Colonic mucosa (tissue), 4 donors: ENCODE data around the gene C1orf35. TPM values are rescaled to one million over a fixed set of nuclear protein-coding genes. Genes with fewer than 3 reads are reported as not detected.

Experiments used
- DNase-seq: peaks from one replicate; pipeline ENCODE4 v3.0.0-alpha.2; 2020
- H3K27ac ChIP-seq: fragments of 200-600 bp; one replicate; pipeline ENCODE4 v1.8.0; 2021
- H3K27me3 ChIP-seq: fragments of 200-600 bp; one replicate; pipeline ENCODE4 v1.8.0; 2021
- H3K36me3 ChIP-seq: fragments of 200-600 bp; one replicate; pipeline ENCODE4 v1.8.0; 2021
- H3K4me1 ChIP-seq: fragments of 200-600 bp; one replicate; pipeline ENCODE4 v1.8.0; 2021; ENCODE audit warnings: mild to moderate bottlenecking
- H3K4me3 ChIP-seq: fragments of 200-600 bp; one replicate; pipeline ENCODE4 v1.8.0; 2021
- H3K9ac ChIP-seq, 2 donors: one replicate each; pipeline ENCODE4 v1.7.0; 2013; ENCODE audit warnings: control low read depth in 2 of 2, low read depth in 2 of 2, low read length in 2 of 2
- H3K9me3 ChIP-seq: fragments of 200-600 bp; one replicate; pipeline ENCODE4 v1.8.0; 2021
- intact Hi-C: fragments of 100-400 bp; cut with DNase I; formaldehyde crosslinking; loops from one replicate; pipeline ENCODE4 v1.14.1; 2022
- total RNA-seq, 2 donors: library from RNA; stranded (reverse); fragmentation: NEBNext Ultra II Directional in 1 of 2; extraction: Animal tissue kit (Norgen Biotek cat#: 25700) in 1 of 2; gene quantifications; one replicate each; pipeline ENCODE4 v1.2.1, GENCODE V29; 2021
- TF ChIP-seq, protein P1 (sequence below): fragments of 200-600 bp; IDR thresholded peaks from one replicate; pipeline ENCODE4 v1.8.0; 2022; ENCODE audit warnings: antibody characterized with exemption, mild to moderate bottlenecking
- donor health status: healthy.
- donor health status: DM: no; HTN: no; CAD: no.
- donor health status: DM: no; HTN: no; CAD: no.

C1orf35 gene
- total RNA-seq, 2 donors from 2014 or later = 14.9 to 26.4 TPM

DNA sequence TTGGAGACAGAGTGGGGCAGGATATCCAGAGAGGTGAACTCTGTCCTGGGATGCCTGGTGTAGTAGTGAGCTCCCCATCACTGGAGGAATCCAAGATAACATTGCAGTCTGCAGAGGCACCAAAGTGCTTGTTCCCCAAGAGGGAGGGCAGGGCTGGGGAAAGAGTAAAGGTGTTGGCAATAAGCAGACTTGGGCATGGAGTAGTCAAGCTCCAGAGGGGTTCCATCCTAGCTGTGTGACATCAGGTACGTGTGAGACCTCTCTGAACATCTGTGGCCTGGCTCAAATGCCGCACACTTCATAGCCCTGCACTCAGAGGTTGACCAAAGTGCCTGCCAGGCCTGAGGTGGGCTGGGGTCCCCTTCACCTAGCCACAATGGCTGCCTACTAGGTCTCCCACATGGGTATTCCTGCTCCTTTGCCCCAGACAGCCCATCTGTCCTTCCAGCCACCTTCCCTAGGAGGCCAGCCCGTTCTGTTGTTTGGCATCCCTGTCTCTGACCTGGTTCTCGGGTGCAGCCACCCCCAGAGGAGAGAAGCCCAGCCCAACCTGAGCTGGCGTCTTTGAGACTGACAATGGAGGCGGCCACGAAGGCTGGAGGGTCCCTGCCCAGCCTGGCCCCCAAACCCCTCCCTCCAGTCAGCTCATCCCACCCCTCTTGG lies 23.4 kb downstream of the C1orf35 start:
- Histone ChIP-seq H3K4me1 (peaks cover 14% of the 10 kb centered on the region), H3K27me3 (no peaks in the 10 kb centered on the region), H3K36me3 (no peaks in the 10 kb centered on the region), H3K9me3 (no peaks in the 10 kb centered on the region), H3K9ac (no peak overlapping the region), H3K27ac (no peak overlapping the region), H3K4me3 (no peak overlapping the region)
- DNase-seq = no peak
- TF ChIP-seq, protein P1, sequence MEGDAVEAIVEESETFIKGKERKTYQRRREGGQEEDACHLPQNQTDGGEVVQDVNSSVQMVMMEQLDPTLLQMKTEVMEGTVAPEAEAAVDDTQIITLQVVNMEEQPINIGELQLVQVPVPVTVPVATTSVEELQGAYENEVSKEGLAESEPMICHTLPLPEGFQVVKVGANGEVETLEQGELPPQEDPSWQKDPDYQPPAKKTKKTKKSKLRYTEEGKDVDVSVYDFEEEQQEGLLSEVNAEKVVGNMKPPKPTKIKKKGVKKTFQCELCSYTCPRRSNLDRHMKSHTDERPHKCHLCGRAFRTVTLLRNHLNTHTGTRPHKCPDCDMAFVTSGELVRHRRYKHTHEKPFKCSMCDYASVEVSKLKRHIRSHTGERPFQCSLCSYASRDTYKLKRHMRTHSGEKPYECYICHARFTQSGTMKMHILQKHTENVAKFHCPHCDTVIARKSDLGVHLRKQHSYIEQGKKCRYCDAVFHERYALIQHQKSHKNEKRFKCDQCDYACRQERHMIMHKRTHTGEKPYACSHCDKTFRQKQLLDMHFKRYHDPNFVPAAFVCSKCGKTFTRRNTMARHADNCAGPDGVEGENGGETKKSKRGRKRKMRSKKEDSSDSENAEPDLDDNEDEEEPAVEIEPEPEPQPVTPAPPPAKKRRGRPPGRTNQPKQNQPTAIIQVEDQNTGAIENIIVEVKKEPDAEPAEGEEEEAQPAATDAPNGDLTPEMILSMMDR = no peak
- intact Hi-C loops = no loop called here

DNA sequence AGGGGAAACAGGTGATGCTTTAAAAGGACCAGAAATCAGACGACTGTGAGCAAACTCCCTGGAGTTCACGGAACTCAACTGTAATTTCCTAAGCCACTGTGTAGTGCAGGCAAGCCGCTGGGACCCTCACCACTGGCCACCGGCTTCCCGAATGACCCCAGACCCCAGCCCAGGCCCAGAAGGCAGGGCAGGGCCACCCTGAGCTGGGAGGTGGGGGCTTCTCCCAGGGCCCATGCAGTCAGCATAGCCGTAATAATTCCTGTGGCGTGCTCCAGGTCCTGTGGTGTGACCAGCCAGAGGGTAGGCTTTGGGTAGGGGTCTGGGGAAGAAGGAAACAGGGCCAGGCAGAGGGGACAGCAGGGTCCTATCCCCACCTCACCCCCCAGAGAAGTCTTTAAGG lies 24.1 kb downstream of the C1orf35 start:
- no peak overlapping the region for H3K4me3 ChIP-seq
- TF ChIP-seq, protein P1 = no peak
- no peaks in the 10 kb centered on the region for H3K9me3 ChIP-seq
- no peak overlapping the region for H3K27ac ChIP-seq
- peaks cover 8% of the 10 kb centered on the region for H3K4me1 ChIP-seq
- intact Hi-C loops = no loop called here
- no peak overlapping the region for H3K9ac ChIP-seq
- no peak for DNase-seq
- no peaks in the 10 kb centered on the region for H3K27me3 ChIP-seq
- H3K36me3 ChIP-seq = no peaks in the 10 kb centered on the region

DNA sequence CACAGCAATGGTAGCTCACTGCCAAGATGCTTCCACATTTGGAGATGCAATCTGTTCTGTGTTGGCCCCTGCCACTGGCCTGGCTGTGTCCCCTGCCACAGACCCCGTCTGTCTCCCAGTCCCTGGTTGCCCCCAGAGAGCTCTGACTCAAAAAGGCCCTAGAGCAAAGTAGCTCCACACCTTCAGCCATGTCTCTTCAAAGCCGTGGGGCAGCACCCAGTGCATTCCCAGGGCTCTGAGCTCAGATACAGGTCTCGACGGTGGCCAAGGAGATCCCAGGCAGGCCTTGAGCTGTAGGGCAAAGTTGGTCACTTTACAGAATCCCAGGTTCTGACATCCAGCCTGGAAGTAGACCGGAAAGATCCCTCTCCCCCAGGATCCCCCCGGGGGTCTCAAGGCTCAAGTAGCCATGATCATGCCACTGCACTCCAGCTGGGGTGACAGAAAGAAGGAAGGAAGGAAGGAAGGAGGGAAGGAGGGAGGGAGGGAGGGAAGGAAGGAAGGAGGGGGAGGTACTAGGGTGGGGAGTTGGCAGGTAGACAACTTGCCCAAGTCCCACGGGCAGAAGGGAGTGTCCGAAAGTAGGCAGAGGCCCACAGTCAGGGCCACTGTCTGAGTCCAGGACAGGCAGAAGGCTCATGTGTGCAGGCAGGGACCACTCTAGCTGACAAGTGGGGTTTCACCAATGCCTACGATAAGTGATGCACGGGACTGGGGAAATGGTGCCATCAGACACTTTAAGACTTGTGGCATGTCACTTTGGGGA lies 25.4 kb downstream of the C1orf35 start:
- peaks cover 8% of the 10 kb centered on the region for H3K4me1 ChIP-seq
- TF ChIP-seq, protein P1 = no peak
- H3K9ac ChIP-seq = no peak overlapping the region
- H3K9me3 ChIP-seq = no peaks in the 10 kb centered on the region
- H3K27me3 ChIP-seq = no peaks in the 10 kb centered on the region
- H3K36me3 ChIP-seq = no peaks in the 10 kb centered on the region
- no peak for DNase-seq
- H3K4me3 ChIP-seq = no peak overlapping the region
- intact Hi-C loops = no loop called here
- H3K27ac ChIP-seq = no peak overlapping the region

DNA sequence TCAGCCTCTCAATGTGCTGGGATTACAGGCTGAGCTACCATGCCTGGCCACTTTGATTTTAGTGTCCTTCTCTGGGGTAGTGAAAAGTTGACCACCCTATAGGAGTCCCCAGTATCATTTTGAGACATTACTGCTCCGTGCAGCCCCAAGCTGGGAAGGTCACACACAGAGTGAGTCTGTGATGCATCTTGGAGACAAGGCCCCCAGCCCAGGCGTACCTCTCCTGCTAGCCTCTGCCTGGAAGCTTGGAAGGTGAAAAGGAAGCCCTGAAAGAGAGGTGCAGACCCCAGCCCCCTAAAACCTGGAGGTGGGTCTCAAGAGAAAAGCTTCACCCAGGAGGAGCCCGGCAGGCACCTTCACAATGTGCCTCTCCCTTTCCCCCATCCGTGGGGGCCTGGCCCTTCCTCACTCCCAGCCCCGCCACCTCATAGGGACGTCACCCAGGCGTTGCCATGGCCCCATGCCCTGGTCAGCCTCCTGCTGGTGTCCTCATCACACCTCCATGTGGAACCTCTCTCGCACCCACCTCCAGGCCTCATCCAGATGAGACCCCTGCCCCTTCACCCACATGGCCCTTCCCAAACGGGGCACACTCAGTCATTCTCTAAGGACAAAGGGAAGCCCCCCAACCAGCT lies 26.2 kb downstream of the C1orf35 start:
- Histone ChIP-seq H3K9me3 (no peaks in the 10 kb centered on the region), H3K9ac (no peak overlapping the region), H3K4me3 (no peak overlapping the region), H3K36me3 (no peaks in the 10 kb centered on the region), H3K27ac (no peak overlapping the region), H3K27me3 (no peaks in the 10 kb centered on the region), H3K4me1 (peaks cover 8% of the 10 kb centered on the region)
- TF ChIP-seq, protein P1 = no peak
- intact Hi-C loops = no loop called here
- DNase-seq = no peak

DNA sequence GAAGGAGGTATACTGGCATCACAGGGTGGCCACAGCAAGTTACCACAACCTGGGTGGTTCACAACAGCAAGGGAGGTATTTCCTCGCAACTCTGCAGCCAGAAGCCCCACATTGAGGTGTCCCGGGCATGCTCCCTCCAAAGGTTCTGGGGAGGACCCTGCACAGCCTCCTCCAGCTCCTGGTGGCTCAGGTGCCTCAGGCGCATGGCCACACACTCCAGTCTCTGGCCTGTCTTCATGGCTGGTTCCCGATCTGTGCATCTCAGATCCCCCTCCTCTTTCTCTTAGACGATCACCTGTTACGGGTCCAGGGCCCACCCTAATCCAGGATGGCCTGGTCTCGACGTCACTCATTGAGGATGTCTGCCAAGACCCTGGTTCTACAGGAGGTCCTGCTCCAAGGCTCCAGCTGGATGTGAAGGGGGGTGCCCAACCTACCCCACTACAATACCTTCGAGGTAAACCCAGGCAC lies 27.3 kb downstream of the C1orf35 start:
- Histone ChIP-seq H3K27ac (no peak overlapping the region), H3K4me3 (no peak overlapping the region), H3K27me3 (no peaks in the 10 kb centered on the region), H3K9ac (no peak overlapping the region), H3K9me3 (no peaks in the 10 kb centered on the region), H3K36me3 (no peaks in the 10 kb centered on the region), H3K4me1 (peaks cover under 1% of the 10 kb centered on the region)
- intact Hi-C loops = no loop called here
- DNase-seq = no peak
- TF ChIP-seq, protein P1 = no peak
